NCI-H748 (cell line): Measurements from ENCODE around the gene GNAO1.

Experiments
- DNase-seq: peaks from one replicate; lab custom pipeline; 2025; ENCODE audit not compliant: unreplicated experiment; lab: John Stamatoyannopoulos, UW

The GNAO1 gene

GRCh38 chr16:56282451-56282850, 91.2 kb downstream of the GNAO1 start:
- DNase-seq: no peak

GRCh38 chr16:56284521-56284920, 93.2 kb downstream of the GNAO1 start:
- no peak for DNase-seq

- no peak for DNase-seq
Measured at GRCh38 chr16:56286809-56287208, 95.5 kb downstream of the GNAO1 start.

GRCh38 chr16:56288019-56288418, 96.7 kb downstream of the GNAO1 start:
- peak; percentile 89 for DNase-seq

DNA sequence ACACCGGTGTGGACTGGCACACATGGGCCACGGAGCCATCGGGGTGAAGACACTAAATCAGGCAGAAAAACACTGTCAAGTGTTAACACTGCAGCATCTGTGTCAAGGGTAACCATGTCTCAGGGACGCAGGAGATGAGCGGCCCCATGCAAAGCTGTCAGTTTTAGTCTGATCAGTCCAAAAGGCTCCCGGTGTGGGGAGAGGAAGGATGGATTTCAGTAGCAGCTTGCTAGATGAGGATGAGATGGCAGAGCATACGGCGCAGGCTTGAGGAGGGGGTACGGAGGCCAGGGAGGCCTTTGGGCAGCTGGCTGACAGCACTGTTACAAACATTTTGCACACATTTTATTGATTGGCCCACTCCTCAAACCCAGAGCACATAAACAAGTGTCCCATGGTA, 98.1 kb downstream of the GNAO1 start:
- DNase-seq: no peak

GRCh38 chr16:56289862-56290261, 98.6 kb downstream of the GNAO1 start:
- no peak for DNase-seq

- DNase-seq: no peak
Measured at GRCh38 chr16:56294014-56294413, 102.7 kb downstream of the GNAO1 start.

GRCh38 chr16:56294579-56294978, 103.3 kb downstream of the GNAO1 start:
- DNase-seq: no peak

DNA sequence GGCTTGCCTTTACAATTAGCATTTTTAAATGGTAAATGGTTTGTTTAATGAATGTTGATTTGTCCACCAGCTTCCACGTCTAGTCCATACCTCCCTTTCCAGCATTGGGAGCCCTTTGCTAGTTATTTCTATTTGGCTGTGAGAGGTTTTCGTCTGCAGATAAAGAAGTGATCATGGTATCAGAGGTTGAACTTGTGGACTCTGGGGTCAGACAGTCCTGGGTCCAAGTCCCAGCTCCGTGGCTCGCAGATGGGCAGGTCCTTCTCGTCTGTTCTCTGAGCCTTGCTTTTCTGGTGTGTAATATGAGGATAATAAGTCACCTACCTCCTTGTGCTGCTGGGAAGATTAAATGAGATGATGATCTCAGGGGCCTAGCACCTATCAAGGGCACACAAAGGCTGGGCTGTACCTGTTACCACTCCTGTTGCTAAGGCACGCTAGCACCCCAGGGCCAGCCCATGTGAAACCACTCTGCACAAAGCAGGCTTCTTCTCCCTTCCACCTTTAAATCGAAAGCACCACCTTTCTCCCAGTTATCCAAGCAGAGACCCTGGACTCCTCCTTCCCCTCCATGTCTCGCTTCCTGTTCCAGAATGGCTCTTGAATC, 103.9 kb downstream of the GNAO1 start:
- DNase-seq: no peak

GRCh38 chr16:56295739-56296527, 104.6 kb downstream of the GNAO1 start:
- DNase-seq: no peak

DNA sequence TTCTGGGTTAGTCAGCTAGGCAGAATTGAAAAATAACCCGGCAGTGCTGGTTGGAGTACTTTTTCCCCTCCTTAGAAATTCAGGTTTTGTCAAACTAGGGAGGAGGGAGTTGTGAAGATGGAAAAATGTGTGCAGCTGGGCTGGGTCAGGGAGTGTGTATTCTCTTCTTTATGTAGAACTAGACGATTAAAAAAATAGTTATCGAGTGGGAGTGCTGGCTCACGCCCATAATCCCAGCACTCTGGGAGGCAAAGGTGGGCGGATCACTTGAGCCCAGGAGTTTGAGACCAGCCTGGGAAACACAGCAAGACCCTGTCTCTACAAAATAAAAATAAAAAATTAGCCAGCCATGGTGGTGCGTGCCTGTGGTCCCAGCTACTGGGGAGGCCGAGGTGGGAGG, 106.4 kb downstream of the GNAO1 start:
- DNase-seq: no peak

GRCh38 chr16:56298116-56298515, 106.8 kb downstream of the GNAO1 start:
- DNase-seq: no peak

GRCh38 chr16:56298948-56299596, 107.8 kb downstream of the GNAO1 start:
- DNase-seq: no peak

DNA sequence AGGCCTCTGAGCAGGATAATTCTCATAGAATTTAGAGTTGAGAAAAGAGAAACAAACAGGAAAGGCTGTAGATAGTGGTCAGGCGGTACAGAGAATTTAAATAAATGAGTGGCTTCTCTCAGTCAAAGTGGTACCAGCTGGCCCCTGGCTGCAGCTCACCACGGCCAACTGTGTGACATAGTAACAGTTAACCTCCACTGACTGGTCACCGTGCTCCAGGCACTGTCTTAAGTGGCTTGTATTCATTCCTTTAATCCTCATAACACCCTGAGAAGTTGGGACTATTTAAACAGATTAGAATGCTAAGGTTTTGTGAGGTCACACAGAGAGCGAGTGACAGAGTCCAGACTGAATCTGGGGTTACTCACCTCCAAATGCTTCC, 108.9 kb downstream of the GNAO1 start:
- DNase-seq: no peak

- DNase-seq: no peak
Measured at GRCh38 chr16:56300891-56301850, 109.9 kb downstream of the GNAO1 start.

- DNase-seq: no peak
Measured at GRCh38 chr16:56302506-56302905, 111.2 kb downstream of the GNAO1 start.

- no peak for DNase-seq
Measured at GRCh38 chr16:56303066-56303715, 111.9 kb downstream of the GNAO1 start.

- no peak for DNase-seq
Measured at GRCh38 chr16:56303880-56304279, 112.6 kb downstream of the GNAO1 start.

DNA sequence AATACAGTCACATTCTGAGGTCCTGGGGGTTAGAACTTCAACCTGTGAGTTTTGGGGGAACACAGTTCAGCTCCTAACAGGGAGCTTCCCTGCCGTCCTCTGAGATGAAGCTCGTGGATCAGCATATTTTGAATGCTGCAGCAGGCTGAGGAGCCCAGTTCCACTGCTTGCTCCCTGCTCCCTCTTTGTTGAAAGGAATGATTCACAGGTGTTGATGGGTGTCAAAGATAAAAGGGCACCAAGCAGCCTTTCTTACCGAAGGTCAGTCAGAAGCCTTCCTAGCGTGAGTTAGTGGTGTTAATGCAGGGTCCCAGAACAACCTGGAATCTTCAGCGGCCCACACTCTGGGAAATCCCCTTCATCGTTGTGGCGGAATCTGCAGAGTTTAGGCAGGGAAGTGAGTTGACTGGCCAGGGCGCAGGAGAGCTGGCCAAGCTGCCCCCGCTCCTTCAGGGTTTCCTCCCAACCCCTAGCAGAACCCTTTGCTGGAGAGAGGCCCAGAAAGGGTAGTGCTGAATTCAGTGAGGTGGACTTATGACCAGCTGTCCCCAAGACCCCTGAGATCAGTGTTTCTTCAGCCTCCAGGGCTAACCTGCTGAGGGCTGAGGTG, 114.8 kb downstream of the GNAO1 start:
- no peak for DNase-seq
